GM18505 (cell line): ENCODE measurements around the gene PRDM1.

Experiments used
- ATAC-seq: cut with Tn5 transposase; IDR thresholded peaks from one replicate; pipeline ENCODE4 v1.9.1; 2021; ENCODE audit not compliant: unreplicated experiment
- POLR2A ChIP-seq: IDR thresholded peaks from 4 replicates; pipeline ENCODE4 v1.6.1; 2011; ENCODE audit warnings: borderline replicate concordance; ENCODE audit not compliant: insufficient read depth, insufficient read length; ENCODE audit errors: extremely low read depth

Gene PRDM1

GRCh38 chr6:106119546-106119945 lies 33.4 kb downstream of the PRDM1 start:
- TF ChIP-seq POLR2A, result no peak
- ATAC-seq, result no peak

- TF ChIP-seq POLR2A, result no peak
Measured at GRCh38 chr6:106120006-106120405, 33.9 kb downstream of the PRDM1 start.

GRCh38 chr6:106120406-106120805 lies 34.3 kb downstream of the PRDM1 start:
- ATAC-seq, result no peak
- no peak for TF ChIP-seq POLR2A

More at GRCh38 chr6:106120006-106120405, 33.9 kb downstream of the PRDM1 start:
- ATAC-seq, result no peak

GRCh38 chr6:106122306-106122918 lies 36.3 kb downstream of the PRDM1 start:
- no peak for TF ChIP-seq POLR2A
- ATAC-seq, result no peak

- ATAC-seq, result no peak
- no peak for TF ChIP-seq POLR2A
Measured at GRCh38 chr6:106122938-106123656, 37.0 kb downstream of the PRDM1 start.

- no peak for ATAC-seq
- no peak for TF ChIP-seq POLR2A
Measured at GRCh38 chr6:106124015-106124414, 37.9 kb downstream of the PRDM1 start.

GRCh38 chr6:106124437-106125430 lies 38.6 kb downstream of the PRDM1 start:
- ATAC-seq, result no peak
- TF ChIP-seq POLR2A, result no peak

- peak; percentile 59 for ATAC-seq
- TF ChIP-seq POLR2A, result no peak
Measured at GRCh38 chr6:106125925-106126435, 39.8 kb downstream of the PRDM1 start.

- TF ChIP-seq POLR2A, result no peak
- no peak for ATAC-seq
Measured at GRCh38 chr6:106126482-106126881, 40.3 kb downstream of the PRDM1 start.

GRCh38 chr6:106128981-106129781 lies 43.0 kb downstream of the PRDM1 start:
- no peak for ATAC-seq

GRCh38 chr6:106132153-106132698 lies 46.1 kb downstream of the PRDM1 start:
- TF ChIP-seq POLR2A, result no peak
- no peak for ATAC-seq

More at GRCh38 chr6:106128981-106129781, 43.0 kb downstream of the PRDM1 start:
- TF ChIP-seq POLR2A, result no peak

- no peak for ATAC-seq
- TF ChIP-seq POLR2A, result no peak
Measured at GRCh38 chr6:106133040-106133439, 46.9 kb downstream of the PRDM1 start.
